Gastroesophageal sphincter (tissue), 4 donors: Measurements from ENCODE around the gene MED26. TPM values are rescaled to one million over a fixed set of nuclear protein-coding genes. Genes with fewer than 3 reads are reported as not detected.

Experiments
- ATAC-seq: fragments of 150-250 bp; one replicate; pipeline ENCODE4 v1.9.1; 2016; ENCODE audit warnings: mild to moderate bottlenecking, moderate library complexity
- H3K27ac ChIP-seq, 4 donors: fragments of 200-600 bp; sonication (generic) in 3 of 4; 1 replicate in 3 of 4; 2 replicates in 1 of 4; pipeline ENCODE4 v1.5.1; 2016 to 2019
- H3K27me3 ChIP-seq: fragments of 200-600 bp; sonication (generic); one replicate; pipeline ENCODE4 v1.5.1; 2019
- H3K36me3 ChIP-seq, 2 donors: fragments of 200-600 bp; sonication (generic); one replicate each; pipeline ENCODE4 v1.5.1; 2019; ENCODE audit warnings: control low read depth in 1 of 2
- H3K4me1 ChIP-seq, 3 donors: fragments of 200-600 bp; sonication (generic); 1 replicate in 2 of 3; 2 replicates in 1 of 3; pipeline ENCODE4 v1.5.1; 2016 to 2019; ENCODE audit warnings: control low read depth in 2 of 3
- H3K4me3 ChIP-seq, 2 donors: fragments of 200-600 bp; sonication (generic); one replicate each; pipeline ENCODE4 v1.5.1; 2019; ENCODE audit warnings: mild to moderate bottlenecking in 1 of 2, moderate library complexity in 1 of 2
- H3K9me3 ChIP-seq, 3 donors: fragments of 200-600 bp; sonication (generic); one replicate each; pipeline ENCODE4 v1.5.1; 2017 to 2019; ENCODE audit warnings: control low read depth in 2 of 3
- EP300 ChIP-seq: sonication (generic); formaldehyde crosslinking; IDR thresholded peaks from one replicate; pipeline ENCODE4 v1.6.1; 2017; ENCODE audit warnings: antibody characterized with exemption, mild to moderate bottlenecking
- POLR2A ChIP-seq, 2 donors: fragments of 450-650 bp; IDR thresholded peaks; one replicate each; pipeline ENCODE4 v1.6.1; 2017; ENCODE audit warnings: antibody characterized with exemption in 2 of 2, mild to moderate bottlenecking in 2 of 2, moderate library complexity in 1 of 2
- POLR2AphosphoS5 ChIP-seq: sonication (generic); formaldehyde crosslinking; IDR thresholded peaks from one replicate; pipeline ENCODE4 v1.6.1; 2017; ENCODE audit warnings: antibody characterized with exemption
- WGBS, 2 donors: methylation state at CpG; one replicate each; pipeline ENCODE4 v1.1.5; 2018; ENCODE audit warnings: low coverage in 1 of 2; 5-methylcytosine and 5-hydroxymethylcytosine counted together
- total RNA-seq, 4 donors: library from RNA; depleted of rRNA; stranded (reverse); fragments of >200 nt; gene quantifications; one replicate each; pipeline ENCODE4 v1.1.0, GENCODE V29; 2016
- TF ChIP-seq, protein P1 (sequence below), 4 experiments: fragments of 200-600 bp in 2 of 4; fragments of 450-650 bp in 2 of 4; sonication (generic) in 1 of 4; IDR thresholded peaks; one replicate each; pipeline ENCODE4 v1.5.1; 2017 to 2019; ENCODE audit warnings: antibody characterized with exemption in 4 of 4, mild to moderate bottlenecking in 2 of 4, moderate library complexity in 2 of 4

MED26 gene
- total RNA-seq, 4 donors from 2014 or later, result 5.8 to 10.5 (median 8.3) TPM

DNA sequence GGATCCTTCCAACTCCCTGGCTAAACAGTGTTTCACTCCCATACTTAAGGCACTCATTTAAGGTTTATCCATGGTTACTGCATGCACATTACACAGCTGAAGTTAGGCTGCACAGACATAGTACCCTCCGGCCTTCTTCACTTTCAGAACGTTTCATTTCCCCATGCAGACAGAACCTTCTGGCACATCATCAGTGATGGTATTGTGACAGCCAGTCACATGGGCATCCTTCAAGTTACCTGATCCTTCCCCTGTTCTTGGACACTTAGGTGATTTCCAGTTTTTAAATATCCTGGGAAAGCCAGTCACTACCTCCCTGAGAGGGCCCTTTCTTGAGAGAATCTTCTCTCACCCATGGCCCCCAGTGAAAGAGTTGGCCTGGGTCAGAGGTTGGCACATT, 22.8 kb upstream of the MED26 start:
- H3K36me3 ChIP-seq, result peaks cover 0 to 94% of the 10 kb centered on the region in 2 donors
- no peak overlapping the region for H3K27ac ChIP-seq
- 77% methylated on average over 2 of the region's 2 CpGs; no CpG with 5 or more reads in 1 of the 2 donors for WGBS, 2 donors
- peaks cover 0 to 53% (median 0%) of the 10 kb centered on the region in 3 donors for H3K4me1 ChIP-seq
- H3K27me3 ChIP-seq, result no peaks in the 10 kb centered on the region
- H3K4me3 ChIP-seq, result no peak overlapping the region
- no peaks in the 10 kb centered on the region for H3K9me3 ChIP-seq
- ATAC-seq, result no peak
- TF ChIP-seq, protein P1, sequence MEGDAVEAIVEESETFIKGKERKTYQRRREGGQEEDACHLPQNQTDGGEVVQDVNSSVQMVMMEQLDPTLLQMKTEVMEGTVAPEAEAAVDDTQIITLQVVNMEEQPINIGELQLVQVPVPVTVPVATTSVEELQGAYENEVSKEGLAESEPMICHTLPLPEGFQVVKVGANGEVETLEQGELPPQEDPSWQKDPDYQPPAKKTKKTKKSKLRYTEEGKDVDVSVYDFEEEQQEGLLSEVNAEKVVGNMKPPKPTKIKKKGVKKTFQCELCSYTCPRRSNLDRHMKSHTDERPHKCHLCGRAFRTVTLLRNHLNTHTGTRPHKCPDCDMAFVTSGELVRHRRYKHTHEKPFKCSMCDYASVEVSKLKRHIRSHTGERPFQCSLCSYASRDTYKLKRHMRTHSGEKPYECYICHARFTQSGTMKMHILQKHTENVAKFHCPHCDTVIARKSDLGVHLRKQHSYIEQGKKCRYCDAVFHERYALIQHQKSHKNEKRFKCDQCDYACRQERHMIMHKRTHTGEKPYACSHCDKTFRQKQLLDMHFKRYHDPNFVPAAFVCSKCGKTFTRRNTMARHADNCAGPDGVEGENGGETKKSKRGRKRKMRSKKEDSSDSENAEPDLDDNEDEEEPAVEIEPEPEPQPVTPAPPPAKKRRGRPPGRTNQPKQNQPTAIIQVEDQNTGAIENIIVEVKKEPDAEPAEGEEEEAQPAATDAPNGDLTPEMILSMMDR (IDR thresholded peaks at IDR 0.05), result no peak
- TF ChIP-seq POLR2AphosphoS5, result no peak
- TF ChIP-seq EP300, result no peak
- no peak for TF ChIP-seq POLR2A (IDR thresholded peaks at IDR 0.05)

DNA sequence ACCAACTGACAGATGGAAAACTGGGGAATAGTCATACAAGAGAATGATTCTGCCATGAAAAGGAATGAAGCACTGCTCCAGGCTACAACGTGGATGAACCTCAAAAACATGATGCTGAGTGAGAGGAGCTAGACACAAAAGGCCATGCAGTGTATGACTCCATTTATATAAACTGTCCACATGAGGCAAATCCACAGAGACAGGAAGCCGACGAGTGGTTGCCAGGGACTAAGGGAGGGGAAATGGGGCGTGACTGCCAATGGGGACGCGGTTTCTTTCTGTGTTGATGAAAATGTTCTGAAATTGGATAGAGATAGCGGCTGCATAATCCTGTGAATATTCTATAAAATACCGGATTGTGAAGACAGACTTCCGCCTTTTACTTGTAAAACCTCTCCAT, 21.7 kb upstream of the MED26 start:
- H3K4me1 ChIP-seq, result peaks cover 0 to 62% (median 0%) of the 10 kb centered on the region in 3 donors
- H3K4me3 ChIP-seq, result no peak overlapping the region
- peak; percentile 69 for ATAC-seq
- TF ChIP-seq POLR2AphosphoS5 (no peak), POLR2A (IDR thresholded peaks at IDR 0.05) (no peak), EP300 (no peak)
- TF ChIP-seq, protein P1 (IDR thresholded peaks at IDR 0.05), result no peak
- peak overlapping the region in 1 of 4 donors; percentile 33 for H3K27ac ChIP-seq
- H3K9me3 ChIP-seq, result no peaks in the 10 kb centered on the region
- WGBS, 2 donors, result 59 to 66% methylated on average over 8 to 9 of the region's 9 CpGs
- peaks cover 0 to 94% of the 10 kb centered on the region in 2 donors for H3K36me3 ChIP-seq
- no peaks in the 10 kb centered on the region for H3K27me3 ChIP-seq

DNA sequence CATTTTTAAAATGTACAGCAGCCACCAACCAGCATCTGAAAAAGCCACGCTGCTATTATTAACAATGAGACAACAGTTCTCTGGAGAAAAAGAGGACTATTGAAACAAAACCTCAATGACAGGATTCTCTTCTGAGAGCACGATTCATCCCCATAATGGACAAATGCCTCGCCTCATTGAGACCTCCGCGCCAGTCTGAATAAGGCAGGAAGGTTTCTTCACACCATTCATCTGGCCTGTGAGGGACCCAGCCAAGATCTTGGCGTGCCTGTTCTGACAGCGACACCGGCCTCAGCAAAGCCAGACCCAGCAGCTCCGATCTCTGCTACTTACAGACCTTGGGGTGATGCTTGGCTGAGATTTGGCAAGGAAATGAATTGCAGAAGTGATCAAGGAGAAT, 17.1 kb upstream of the MED26 start:
- 90 to 92% methylated on average over 4 to 6 of the region's 9 CpGs for WGBS, 2 donors
- TF ChIP-seq POLR2AphosphoS5 (no peak), EP300 (no peak), POLR2A (IDR thresholded peaks at IDR 0.05) (no peak)
- TF ChIP-seq, protein P1 (IDR thresholded peaks at IDR 0.05), result no peak
- peaks cover 0 to 94% of the 10 kb centered on the region in 2 donors for H3K36me3 ChIP-seq

DNA sequence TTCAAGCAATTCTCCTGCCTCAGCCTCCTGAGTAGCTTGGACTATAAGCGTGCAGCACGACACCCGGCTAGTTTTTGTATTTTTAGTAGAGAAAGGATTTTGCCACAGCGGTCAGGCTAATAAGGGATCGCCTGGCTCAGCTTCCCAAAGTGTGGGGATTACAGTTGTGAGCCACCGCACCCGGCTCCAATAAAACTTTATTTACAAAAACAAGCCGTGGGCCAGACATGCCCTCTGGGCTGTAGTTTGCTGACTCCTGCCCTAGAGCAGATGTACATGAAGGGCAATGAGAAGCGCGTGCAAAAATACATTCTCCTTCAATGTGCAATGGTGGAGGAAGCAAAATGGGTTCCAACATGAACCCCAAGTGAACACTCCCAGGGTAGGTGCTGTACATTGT, 13.7 kb upstream of the MED26 start:
- no peak overlapping the region for H3K27ac ChIP-seq
- H3K4me3 ChIP-seq, result no peak overlapping the region
- 100% methylated on average over 2 to 6 of the region's 10 CpGs for WGBS, 2 donors
- TF ChIP-seq, protein P1 (IDR thresholded peaks at IDR 0.05), result no peak
- TF ChIP-seq EP300, result no peak
- TF ChIP-seq POLR2AphosphoS5, result no peak
- TF ChIP-seq POLR2A (IDR thresholded peaks at IDR 0.05), result no peak
- no peaks in the 10 kb centered on the region for H3K9me3 ChIP-seq
- no peak for ATAC-seq
- no peaks in the 10 kb centered on the region for H3K27me3 ChIP-seq
- peaks cover 0 to 39% (median 0%) of the 10 kb centered on the region in 3 donors for H3K4me1 ChIP-seq
- peaks cover 0 to 92% of the 10 kb centered on the region in 2 donors for H3K36me3 ChIP-seq

More for the DNA sequence above, 17.1 kb upstream of the MED26 start:
- no peaks in the 10 kb centered on the region for H3K27me3 ChIP-seq
- no peak for ATAC-seq
- H3K4me1 ChIP-seq, result peaks cover 0 to 29% (median 0%) of the 10 kb centered on the region in 3 donors
- H3K9me3 ChIP-seq, result no peaks in the 10 kb centered on the region
- H3K27ac ChIP-seq, result no peak overlapping the region
- H3K4me3 ChIP-seq, result no peak overlapping the region

DNA sequence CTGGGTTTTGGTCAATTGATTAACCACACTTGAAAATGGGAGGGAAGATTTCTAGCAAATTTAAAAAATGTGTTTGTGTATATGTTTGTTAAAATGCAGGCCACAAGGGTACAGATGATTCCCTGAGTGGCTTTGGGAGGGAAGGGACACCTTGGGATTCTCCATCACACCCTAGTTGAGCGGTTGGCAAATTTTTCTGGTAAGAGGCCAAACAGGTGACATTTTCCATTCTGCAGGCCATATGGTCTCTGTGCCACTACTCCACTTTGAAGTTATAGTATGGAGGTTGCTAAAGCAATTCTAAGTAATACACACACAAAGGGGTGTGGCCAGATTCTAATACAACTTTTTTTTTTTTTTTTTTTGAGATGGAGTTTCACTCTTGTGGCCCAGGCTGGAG, 12.9 kb upstream of the MED26 start:
- Histone ChIP-seq H3K4me3 (no peak overlapping the region), H3K27ac (no peak overlapping the region), H3K27me3 (no peaks in the 10 kb centered on the region), H3K9me3 (no peaks in the 10 kb centered on the region), H3K4me1 (peaks cover 0 to 40% (median 0%) of the 10 kb centered on the region in 3 donors), H3K36me3 (peaks cover 0 to 92% of the 10 kb centered on the region in 2 donors)
- TF ChIP-seq POLR2AphosphoS5 (no peak), POLR2A (IDR thresholded peaks at IDR 0.05) (no peak), EP300 (no peak)
- TF ChIP-seq, protein P1 (IDR thresholded peaks at IDR 0.05), result no peak
- WGBS, 2 donors, result 86 to 89% methylated on average over 1 of the region's 1 CpG
- ATAC-seq, result no peak
